Measurements from ENCODE around the gene COMMD9. TPM values are rescaled to one million over a fixed set of nuclear protein-coding genes. Genes with fewer than 3 reads are reported as not detected.
"Not testable (repeated sequence)": the region's sequence is repeated elsewhere in the genome, so short reads cannot be mapped to it uniquely, and the experiment has no call there.

Gene COMMD9
- polyA plus RNA-seq (ENCODE audit: insufficient read length in 3 of 3) = 10 to 100 TPM; 89.5 to 96.2 (median 90.7) TPM
- long read RNA-seq, donor 1, transcript COMMD9-201 (6 exons, 2,954 nt) = major isoform, 31 of 37 reads
- long read RNA-seq, donor 1, partial matches to known transcripts = 0 of 37 reads
- long read RNA-seq, donor 1, other reads (novel, unspliced or antisense) = 0 of 37 reads
- long read RNA-seq, donor 2, transcript COMMD9-201 (6 exons, 2,954 nt) = major isoform, 35 of 39 reads
- long read RNA-seq, donor 2, partial matches to known transcripts = 0 of 39 reads
- long read RNA-seq, donor 2, other reads (novel, unspliced or antisense) = 0 of 39 reads
- long read RNA-seq, donor 3, transcript COMMD9-201 (6 exons, 2,954 nt) = major isoform, 27 of 44 reads
- long read RNA-seq, donor 3, partial matches to known transcripts = 12 of 44 reads
- long read RNA-seq, donor 3, other reads (novel, unspliced or antisense) = 0 of 44 reads
- long read RNA-seq, donor 4, transcript COMMD9-201 (6 exons, 2,954 nt) = major isoform, 31 of 31 reads
- long read RNA-seq, donor 4, partial matches to known transcripts = 0 of 31 reads
- long read RNA-seq, donor 4, other reads (novel, unspliced or antisense) = 0 of 31 reads
- long read RNA-seq, donor 5, transcript COMMD9-201 (6 exons, 2,954 nt) = major isoform, 18 of 23 reads
- long read RNA-seq, donor 5, partial matches to known transcripts = 0 of 23 reads
- long read RNA-seq, donor 5, other reads (novel, unspliced or antisense) = 0 of 23 reads
- long read RNA-seq, donor 6, transcript COMMD9-201 (6 exons, 2,954 nt) = major isoform, 29 of 33 reads
- long read RNA-seq, donor 6, partial matches to known transcripts = 0 of 33 reads
- long read RNA-seq, donor 6, other reads (novel, unspliced or antisense) = 0 of 33 reads
- long read RNA-seq, donor 7, transcript COMMD9-201 (6 exons, 2,954 nt) = major isoform, 27 of 28 reads
- long read RNA-seq, donor 7, partial matches to known transcripts = 0 of 28 reads
- long read RNA-seq, donor 7, other reads (novel, unspliced or antisense) = 0 of 28 reads
- long read RNA-seq, donor 8, transcript COMMD9-201 (6 exons, 2,954 nt) = major isoform, 14 of 16 reads
- long read RNA-seq, donor 8, partial matches to known transcripts = 0 of 16 reads
- long read RNA-seq, donor 8, other reads (novel, unspliced or antisense) = 0 of 16 reads
- long read RNA-seq, donor 9, transcript COMMD9-201 (6 exons, 2,954 nt) = major isoform, 32 of 36 reads
- long read RNA-seq, donor 9, partial matches to known transcripts = 0 of 36 reads
- long read RNA-seq, donor 9, other reads (novel, unspliced or antisense) = 0 of 36 reads
- long read RNA-seq, donor 10, transcript COMMD9-201 (6 exons, 2,954 nt) = major isoform, 18 of 20 reads
- long read RNA-seq, donor 10, partial matches to known transcripts = 0 of 20 reads
- long read RNA-seq, donor 10, other reads (novel, unspliced or antisense) = 0 of 20 reads
- long read RNA-seq, donor 11, transcript COMMD9-201 (6 exons, 2,954 nt) = major isoform, 9 of 12 reads
- long read RNA-seq, donor 11, partial matches to known transcripts = 0 of 12 reads
- long read RNA-seq, donor 11, other reads (novel, unspliced or antisense) = 0 of 12 reads
- long read RNA-seq, donor 12, transcript COMMD9-201 (6 exons, 2,954 nt) = major isoform, 31 of 35 reads
- long read RNA-seq, donor 12, partial matches to known transcripts = 0 of 35 reads
- long read RNA-seq, donor 12, other reads (novel, unspliced or antisense) = 0 of 35 reads
- long read RNA-seq, donor 13, transcript COMMD9-201 (6 exons, 2,954 nt) = major isoform, 7 of 10 reads
- long read RNA-seq, donor 13, partial matches to known transcripts = 0 of 10 reads
- long read RNA-seq, donor 13, other reads (novel, unspliced or antisense) = 0 of 10 reads
- long read RNA-seq, donor 14 = 0 reads
- long read RNA-seq, donor 15, transcript COMMD9-201 (6 exons, 2,954 nt) = major isoform, 31 of 34 reads
- long read RNA-seq, donor 15, partial matches to known transcripts = 0 of 34 reads
- long read RNA-seq, donor 15, other reads (novel, unspliced or antisense) = 0 of 34 reads
- long read RNA-seq, donor 16, transcript COMMD9-201 (6 exons, 2,954 nt) = major isoform, 33 of 36 reads
- long read RNA-seq, donor 16, partial matches to known transcripts = 0 of 36 reads
- long read RNA-seq, donor 16, other reads (novel, unspliced or antisense) = 0 of 36 reads

GRCh38 chr11:36289226-36289852 lies at the start of gene COMMD9:
COMMD9 (minus strand) TSS chr11:36289424; CDS start chr11:36289412, 12 bp downstream.
- DNase-seq = peak; percentile 93

- DNase-seq = no peak
These were observed 44.7 kb upstream of the COMMD9 start for GRCh38 chr11:36333897-36334296.

DNA sequence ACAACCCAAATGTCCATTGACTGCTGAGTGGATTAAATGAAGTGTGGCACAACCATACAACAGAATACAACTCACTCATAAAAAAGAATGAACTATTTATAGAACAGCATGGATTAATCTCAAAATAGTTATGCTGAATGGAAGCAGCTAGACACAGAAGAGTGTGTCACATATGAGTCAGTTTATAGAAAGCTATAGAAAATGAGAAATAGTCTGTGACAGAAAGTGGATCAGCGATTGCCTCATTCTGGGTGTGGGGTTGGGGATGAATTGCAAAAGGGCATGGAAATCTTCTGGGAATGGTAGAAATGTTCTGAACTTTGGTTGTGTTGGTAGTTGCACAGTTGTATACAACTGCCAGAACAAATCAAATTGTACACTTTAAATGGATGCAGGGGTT lies 44.2 kb upstream of the COMMD9 start:
- no peak for DNase-seq

- DNase-seq = no peak
These were observed 41.2 kb upstream of the COMMD9 start for GRCh38 chr11:36330411-36330810.

GRCh38 chr11:36328966-36329673 lies 39.9 kb upstream of the COMMD9 start:
- no peak for DNase-seq

DNA sequence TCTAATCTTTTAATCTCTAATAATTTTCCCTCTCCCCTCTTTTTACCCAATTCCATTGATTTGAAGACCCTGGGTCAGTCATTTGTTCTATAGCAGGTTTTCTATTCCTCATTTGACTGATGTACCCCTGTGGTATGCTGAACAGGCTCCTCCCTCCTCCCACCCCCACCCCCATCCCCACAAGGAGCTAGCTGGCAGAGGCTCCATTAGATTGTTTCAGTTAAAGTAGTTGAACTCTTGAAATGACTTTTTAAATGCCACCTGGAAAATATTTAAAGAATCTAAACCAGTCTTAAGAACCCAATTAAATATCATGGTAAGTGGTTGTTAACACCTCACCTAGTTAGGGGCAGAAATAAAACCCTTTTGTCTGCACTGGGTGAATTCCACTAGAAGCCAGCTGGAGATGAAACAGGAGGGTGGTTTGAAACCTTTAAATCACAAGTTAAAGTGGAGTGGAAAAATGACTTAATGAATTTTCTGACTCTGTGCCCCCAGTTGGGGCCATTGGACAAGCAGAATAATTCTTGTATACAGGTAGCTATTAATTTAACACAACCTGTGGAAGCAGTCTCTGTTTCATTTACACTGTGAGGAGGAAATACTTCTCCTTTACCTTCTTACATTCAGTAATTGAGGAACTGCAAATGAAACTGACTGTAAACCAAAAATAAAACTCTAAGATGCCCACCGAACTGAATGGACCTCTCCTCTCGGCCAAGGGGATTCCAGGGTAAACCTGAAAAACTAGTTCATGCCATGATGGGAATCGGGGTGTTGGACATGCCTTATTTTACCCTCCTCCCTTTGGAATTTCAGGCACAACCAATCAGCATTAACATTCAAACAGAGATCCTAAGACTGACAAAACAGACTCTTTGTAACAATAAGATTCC lies 37.5 kb upstream of the COMMD9 start:
- no peak for DNase-seq

DNA sequence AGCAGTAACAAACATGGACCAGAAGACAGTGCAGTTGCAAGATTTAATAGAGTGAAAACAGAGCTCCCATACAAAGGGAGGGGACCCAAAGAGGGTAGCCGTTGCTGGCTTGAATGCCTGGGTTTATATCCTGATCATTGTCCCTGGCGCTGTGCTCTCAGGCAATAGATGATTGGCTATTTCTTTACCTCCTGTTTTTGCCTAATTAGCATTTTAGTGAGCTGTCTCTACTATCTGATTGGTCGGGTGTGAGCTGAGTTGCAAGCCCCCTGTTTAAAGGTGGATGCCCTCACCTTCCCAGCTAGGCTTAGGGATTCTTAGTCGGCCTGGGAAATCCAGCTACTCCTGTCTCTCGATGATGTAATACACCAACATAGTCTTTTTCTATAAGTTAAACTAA lies 36.2 kb upstream of the COMMD9 start:
- DNase-seq = not testable (repeated sequence)

DNA sequence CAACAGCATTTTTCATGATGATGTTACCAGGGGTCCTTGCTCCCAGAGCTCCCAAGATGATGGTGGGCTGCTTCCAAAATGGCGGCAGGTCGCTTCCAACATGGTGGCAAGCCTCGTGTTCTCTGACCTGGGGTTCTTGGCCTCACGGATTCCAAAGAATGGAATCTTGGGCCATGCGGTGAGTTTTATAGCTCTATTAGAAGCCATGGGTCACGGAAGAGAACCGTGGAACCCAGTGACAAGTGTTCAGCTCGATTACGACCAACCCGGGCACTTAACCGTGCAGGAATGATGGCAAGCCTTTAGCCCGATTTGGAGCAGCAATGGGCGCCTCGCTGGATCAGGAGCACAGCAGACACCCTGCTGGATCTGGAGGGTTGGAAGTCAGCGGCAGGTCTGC lies 35.7 kb upstream of the COMMD9 start:
- not testable (repeated sequence) for DNase-seq

DNA sequence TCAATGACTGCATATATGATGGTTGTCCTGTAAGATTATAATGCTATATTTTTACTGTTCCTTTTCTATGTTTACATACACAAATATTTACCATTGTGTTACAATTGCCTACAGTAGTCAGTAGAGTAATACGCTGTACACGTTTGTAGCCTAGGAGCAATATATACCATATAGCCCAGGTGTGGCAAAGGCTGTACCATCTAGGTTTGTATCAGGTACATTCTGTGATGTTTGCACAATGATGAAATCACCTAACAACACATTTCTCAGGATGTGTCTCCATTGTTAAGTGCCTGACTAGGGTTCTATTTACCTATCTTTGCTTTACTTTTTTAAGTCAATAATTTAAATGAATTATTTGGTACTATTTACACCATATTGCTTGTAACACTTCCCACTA lies 28.8 kb upstream of the COMMD9 start:
- DNase-seq = no peak

- no peak for DNase-seq
These were observed 26.8 kb upstream of the COMMD9 start for GRCh38 chr11:36316049-36316448.

DNA sequence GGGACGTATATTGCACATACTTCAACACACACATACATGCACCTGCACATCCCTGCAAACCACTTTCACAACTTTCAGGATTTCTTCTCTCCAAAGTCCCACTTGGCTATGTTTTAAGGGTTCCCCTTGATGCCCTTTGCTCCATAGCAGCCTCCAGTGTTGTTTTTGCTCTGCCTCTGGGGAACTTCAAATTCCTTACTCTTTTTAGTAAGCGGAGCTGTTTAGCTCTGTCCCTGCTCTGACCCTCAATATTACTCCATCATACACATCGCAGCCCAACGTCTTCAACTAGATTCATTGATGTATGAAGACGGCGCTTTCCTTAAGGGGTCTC lies 25.2 kb upstream of the COMMD9 start:
- no peak for DNase-seq

DNA sequence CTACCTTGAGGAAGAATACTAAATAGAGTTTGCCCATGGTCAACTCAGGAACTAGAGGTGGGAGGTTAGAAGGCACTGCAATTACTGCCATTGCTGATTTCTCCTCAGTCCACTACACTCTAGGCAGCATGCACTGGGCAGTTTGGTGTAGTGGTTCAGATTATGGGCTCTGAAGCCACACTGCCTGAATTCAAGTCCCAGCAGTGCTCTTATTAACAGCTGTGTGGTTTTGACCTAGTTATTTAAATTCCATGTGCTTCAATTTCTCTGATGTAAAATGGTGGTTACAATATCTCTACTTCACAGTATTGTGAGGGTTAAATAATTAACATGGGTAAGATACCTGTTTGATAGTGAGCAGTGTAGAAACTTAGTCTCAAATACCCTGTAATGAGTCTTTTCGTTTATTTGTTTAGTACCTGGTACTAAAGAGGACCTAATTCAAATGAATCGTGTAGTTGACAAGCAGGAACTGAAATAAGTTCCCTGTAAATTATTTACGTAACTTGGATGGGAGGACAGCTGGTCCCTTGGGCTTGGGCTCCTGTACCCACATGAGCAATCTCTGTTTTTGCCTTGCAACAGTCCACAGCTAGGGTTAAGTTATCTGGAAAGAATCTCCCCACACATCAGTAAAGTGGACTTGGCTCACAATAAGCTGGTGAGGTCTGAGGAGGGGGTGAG lies 24.7 kb upstream of the COMMD9 start:
- no peak for DNase-seq

DNA sequence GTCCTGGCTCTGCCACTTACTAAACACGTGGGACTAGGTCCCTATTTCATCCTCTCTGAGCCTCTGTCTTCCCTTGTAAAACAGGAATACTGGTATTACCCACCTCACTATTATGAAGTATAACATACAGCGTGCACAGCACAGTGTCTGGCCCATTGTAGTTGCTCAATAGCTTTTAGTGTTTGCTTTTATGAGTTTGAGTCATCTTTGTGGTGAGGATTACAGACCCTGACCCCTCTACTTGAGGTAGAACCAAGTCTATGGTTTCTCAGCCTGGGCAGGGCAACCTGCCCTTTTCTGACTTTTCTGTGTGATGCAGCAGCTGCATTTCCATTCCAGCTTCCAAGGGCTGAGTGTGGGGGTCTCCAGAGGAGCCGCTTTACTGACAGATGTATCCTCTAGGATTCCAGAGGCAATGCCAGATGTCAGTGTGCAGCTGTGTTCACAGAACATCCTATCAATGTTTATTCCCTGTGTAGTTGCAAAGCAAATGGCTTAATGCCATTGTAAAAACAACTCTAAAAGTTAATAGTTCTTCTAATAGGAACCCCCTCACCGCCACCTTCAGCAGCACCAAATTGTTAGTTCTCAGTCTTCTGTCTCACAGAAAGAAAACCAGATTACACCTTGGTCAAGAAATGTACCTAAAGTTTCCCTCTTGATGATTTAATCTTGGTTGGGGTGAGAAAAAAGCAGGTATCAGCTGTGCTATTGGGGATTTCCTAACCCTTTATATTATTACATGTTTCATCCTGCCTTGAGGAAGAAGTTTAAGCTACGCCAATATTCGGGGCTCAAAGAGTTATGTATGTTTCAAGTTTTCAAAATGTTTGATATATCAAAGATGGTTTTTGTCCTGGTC lies 23.6 kb upstream of the COMMD9 start:
- no peak for DNase-seq

- DNase-seq = no peak
These were observed 22.8 kb upstream of the COMMD9 start for GRCh38 chr11:36311926-36312595.

DNA sequence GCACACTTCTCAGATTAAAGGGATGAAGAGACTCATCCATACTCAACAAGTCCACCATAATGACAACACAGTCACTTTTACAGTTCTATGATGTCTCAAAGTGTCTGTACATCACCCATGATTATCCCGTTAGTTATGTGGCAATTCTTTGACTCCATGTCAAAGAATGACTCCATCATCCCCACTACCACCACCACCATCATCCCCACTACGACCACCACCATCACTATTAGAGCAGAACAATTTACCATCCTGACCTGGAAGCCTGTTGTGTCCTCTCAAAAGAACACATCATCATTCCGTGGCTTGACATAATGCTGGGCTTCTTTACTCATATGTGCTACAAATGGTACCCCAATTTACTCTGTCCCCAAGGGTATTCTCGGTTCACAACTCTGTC lies 20.6 kb upstream of the COMMD9 start:
- no peak for DNase-seq

DNA sequence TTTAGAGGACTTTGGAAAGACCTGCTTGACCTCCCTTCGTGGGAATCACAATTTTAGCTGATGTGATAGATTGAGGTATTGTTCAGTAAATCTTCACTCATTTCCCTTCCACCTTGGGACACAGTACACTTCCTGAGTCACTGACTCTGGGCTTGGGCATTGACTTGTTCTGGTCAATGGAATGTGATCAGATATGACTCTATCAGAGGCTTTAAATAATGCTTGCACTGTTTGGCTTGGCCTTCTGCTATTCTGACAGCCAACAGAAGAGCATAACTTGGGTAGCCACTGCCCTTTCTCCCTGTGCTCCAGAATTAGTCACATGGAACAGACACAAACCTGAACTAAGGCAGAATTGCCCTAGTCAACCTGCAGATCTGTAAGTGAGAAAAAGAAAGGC lies 19.4 kb upstream of the COMMD9 start:
- DNase-seq = no peak
